GM19328 (cell line): Measurements from ENCODE around the gene SEMA3G.
A peak's percentile ranks its signal among the peaks of the same experiment; 100 is the strongest.

Experiments
- ATAC-seq: cut with Tn5 transposase; IDR thresholded peaks from one replicate; pipeline ENCODE4 v1.9.1; 2021; ENCODE audit warnings: mild to moderate bottlenecking, moderate library complexity; ENCODE audit not compliant: unreplicated experiment

Gene SEMA3G

DNA sequence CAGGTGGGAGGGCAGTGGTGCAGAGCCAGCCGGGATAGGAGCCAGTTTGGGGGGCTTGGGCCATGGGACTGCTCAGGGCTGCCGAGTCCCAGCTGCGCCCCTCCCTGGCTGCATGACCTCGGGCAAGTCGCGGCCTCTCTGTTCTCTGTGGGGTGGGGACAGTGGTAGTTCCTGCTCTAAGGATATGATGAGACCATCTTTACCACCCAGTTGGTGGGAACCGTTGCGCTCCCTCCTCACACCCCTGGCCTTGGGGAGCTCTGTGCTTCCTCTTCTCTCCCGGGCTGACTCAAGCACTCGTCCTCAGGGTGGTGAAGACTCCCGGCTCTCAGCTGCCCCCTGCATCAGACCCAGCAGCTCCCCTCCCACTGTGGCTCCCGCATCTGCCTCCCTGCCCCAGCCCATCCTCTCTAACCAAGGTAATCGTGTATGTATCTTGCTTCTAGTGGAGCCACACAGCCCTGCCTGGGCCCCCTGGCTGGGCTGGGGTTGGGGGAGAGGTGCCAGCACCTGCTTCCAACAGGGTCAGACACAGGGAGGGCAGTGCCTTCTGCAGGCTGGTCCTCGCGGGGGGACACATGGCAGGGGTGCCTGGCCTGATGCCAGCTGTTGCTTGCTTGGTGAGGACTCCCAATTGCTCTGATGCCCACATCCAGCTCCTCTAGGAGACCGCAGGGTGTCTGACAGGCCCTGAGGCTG lies 35.1 kb upstream of the SEMA3G start:
- ATAC-seq, result no peak

DNA sequence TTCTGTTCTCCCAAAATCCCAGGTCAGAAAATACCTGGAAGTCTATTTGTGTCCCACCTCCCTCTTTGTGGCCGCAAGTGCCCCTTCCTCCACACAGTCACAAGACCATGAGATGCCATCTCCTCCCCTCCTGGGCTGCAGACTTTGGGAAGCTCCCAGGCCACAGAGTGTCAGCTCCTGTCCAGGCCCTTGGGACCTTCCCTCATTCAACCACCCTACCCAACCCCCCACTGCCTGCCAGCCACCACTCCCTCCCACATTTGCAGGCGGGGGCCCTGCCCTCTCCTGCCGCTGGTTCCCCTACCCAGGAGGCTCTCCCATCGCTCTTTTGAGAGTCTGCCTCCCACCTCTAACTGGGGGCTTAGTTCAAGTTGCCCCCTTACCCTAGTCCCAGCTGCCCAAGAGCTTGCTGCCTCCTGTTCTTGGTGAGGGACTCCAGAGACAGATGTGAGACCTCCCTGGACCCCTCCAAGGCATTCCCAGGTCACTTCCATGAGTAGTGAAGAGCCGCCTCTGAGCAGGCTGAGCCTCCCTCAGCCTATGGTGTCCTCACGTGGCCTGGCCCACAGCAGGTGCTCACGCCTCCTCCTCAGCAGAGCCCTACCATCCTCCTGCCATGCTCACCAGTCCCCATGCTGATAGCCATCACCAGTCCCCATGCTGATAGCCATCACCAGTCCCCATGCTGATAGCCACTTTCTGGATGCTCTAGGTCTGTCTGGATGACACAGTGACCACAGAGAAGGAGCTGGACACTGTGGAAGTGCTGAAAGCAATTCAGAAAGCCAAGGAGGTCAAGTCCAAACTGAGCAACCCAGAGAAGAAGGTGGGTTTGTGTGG lies 34.4 kb upstream of the SEMA3G start:
- no peak for ATAC-seq

DNA sequence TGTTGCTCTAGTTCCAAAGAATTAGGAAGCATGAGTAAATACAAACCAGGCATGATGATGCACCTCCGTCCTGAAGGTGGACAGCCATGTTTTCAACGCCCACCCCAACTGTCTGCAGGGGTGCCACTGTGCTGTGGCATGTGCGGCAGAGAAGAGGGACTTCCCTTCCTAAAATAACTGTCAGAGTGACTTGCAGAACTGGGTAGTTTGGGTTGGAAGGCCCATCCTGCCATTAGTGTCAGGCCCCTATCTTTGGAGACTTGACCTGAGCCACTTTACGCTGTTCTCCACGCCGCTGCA lies 32.8 kb upstream of the SEMA3G start:
- no peak for ATAC-seq

GRCh38 chr3:52477076-52477795 lies 32.3 kb upstream of the SEMA3G start:
- no peak for ATAC-seq

GRCh38 chr3:52473026-52473425 lies 28.1 kb upstream of the SEMA3G start:
- ATAC-seq, result no peak

GRCh38 chr3:52472239-52473000 lies 27.5 kb upstream of the SEMA3G start:
- ATAC-seq, result no peak

- no peak for ATAC-seq
These were observed 26.7 kb upstream of the SEMA3G start for GRCh38 chr3:52471371-52472238.

- no peak for ATAC-seq
These were observed 26.0 kb upstream of the SEMA3G start for GRCh38 chr3:52470920-52471319.

DNA sequence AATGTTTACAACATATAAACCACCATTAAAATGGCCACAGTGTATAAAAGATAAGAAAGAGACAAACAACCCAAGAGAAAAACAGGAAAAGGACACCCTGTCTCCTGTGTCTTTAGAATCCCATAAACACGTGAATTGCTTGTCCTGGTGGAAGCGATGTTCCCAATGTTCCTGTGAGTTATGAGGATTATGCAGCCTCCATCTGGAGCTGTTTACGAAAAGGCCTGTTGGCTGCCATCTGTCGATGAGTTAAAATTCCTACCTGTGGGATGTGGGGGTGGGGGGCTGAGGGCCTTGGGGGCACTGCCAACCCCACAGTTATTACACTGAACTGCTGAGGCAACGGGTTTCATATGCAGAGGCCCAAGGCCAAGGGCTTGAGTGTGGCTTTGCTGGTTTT lies 24.1 kb upstream of the SEMA3G start:
- no peak for ATAC-seq

DNA sequence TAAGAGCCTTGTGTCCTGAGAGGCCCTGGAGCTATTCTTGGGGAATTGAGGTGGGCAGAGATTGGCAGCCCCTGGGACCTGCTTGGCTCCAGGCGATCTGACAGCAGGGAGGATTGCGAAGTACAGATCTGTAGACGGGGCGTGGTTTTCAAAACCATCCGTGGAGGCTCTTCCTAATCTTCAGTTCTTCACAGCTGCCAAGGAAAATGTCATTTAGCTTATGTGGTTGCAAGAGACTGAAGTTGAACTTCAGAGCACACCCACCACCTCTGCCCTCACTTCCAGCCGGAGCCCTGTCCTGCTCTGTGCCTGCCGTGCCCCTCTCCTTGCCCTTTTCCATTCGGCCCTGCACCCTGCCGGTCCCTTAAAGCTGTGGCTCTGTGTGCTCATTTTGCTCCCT lies 23.4 kb upstream of the SEMA3G start:
- ATAC-seq, result no peak

DNA sequence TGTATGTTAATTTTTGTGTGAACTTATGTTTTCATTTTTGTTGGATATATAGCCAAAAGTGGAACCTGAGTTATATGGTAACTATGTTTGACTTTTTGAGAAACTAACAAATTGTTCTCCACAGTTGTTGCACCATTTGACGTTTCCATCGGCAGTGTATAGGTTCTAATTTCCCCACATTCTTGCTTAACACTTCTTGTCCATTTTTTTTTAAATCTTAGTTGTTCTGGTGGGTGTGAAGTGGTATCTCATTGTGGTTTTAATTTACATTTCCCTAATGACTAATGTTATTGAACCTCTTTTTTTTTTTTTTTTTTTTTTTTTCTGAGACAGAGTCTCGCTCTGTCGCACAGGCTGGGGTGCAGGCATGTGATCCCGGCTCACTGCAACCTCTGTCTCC lies 18.5 kb upstream of the SEMA3G start:
- ATAC-seq, result no peak

DNA sequence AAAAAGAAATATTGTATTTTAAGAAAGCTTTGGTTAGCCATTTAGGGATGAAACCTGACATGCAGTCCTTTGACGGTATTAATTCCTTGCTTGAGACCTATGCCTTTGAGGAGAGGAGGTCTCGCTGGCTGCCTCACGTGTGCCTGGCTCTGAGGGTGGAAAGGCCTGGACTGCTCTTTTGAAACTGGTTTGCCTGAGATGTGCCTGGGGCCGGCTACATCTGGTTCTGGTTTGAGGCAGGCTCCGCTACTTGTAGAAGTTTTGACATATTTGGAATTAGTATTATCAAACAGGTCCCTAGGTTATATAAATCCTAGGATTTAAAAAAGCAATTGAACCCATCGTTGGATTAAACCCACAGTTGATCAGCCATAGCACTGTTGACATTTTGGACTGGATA lies 17.0 kb upstream of the SEMA3G start:
- no peak for ATAC-seq

GRCh38 chr3:52458770-52459545 lies 14.1 kb upstream of the SEMA3G start:
- ATAC-seq, result no peak

GRCh38 chr3:52458031-52458760 lies 13.3 kb upstream of the SEMA3G start:
- ATAC-seq, result no peak

DNA sequence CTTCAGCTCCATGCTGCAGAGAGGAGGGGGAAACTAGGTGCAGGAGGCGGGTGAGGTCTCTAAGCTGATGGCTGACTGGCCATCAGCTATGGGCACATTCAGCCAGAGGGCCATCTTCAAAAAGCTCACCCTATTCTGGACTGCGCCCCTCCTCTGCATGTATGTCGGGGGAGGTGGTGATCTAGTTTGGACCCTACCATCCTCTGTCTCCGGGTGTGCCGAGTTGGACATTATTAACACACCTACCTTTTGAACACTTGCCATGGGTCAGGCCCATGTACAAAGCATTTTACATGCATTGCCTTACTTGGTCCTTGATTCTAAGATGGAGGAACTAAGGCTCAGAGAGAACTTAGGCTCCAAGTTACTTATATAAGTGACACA lies 11.9 kb upstream of the SEMA3G start:
- no peak for ATAC-seq

- ATAC-seq, result no peak
These were observed 11.4 kb upstream of the SEMA3G start for GRCh38 chr3:52456169-52456799.

GRCh38 chr3:52455283-52456168 lies 10.6 kb upstream of the SEMA3G start, which contains the start of gene NISCH:
TSS of gene NISCH (plus strand) at chr3:52455604. CDS start at chr3:52455642, 38 bp downstream.
- peak; percentile 79 for ATAC-seq
